ENCODE measurements around the gene CHCHD6. TPM values are rescaled to one million over a fixed set of nuclear protein-coding genes. Genes with fewer than 3 reads are reported as not detected.

The CHCHD6 gene
- total RNA-seq, 1 experiment from 2014 or later, result 36.3 TPM

DNA sequence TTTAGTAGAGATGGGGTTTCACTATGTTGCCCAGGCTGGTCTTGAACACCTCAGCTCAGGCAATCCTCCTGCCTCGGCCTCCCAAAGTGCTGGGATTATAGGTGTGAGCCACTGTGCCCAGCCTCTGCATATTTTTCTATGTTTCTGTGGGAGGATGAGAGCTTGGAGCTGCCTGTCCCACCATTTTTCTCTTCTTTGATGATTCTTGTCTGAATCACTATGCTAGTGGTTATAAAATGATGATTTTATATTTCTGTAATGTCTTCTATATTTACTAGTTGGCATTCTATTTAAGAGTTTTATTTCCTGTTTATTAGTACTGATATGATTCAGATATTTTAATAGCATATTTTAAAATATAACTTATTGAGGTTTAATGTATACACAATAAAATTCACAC, 69.7 kb downstream of the CHCHD6 start:
- BruUV-seq (replicated peaks), result no TSS peak
- Histone ChIP-seq H3K9me3 (ENCODE audit: control insufficient read depth in 1 of 2, insufficient read depth in 1 of 2, low read depth in 1 of 2, low read length in 2 of 2) (no peaks in the 10 kb centered on the region), H3K4me1 (ENCODE audit: control insufficient read depth in 1 of 2, insufficient read depth in 2 of 2, low read length in 2 of 2) (no peaks in the 10 kb centered on the region), H3K79me2 (ENCODE audit: insufficient read depth, low read length) (peaks cover 13% of the 10 kb centered on the region; the same call in 1 of the 2 replicates), H3K27ac (ENCODE audit: low read depth, low read length) (no peak overlapping the region), H4K20me1 (ENCODE audit: insufficient read depth) (no peaks in the 10 kb centered on the region), H3K36me3 (ENCODE audit: control insufficient read depth in 1 of 2, insufficient read depth in 2 of 2, low read length in 2 of 2) (no peaks in the 10 kb centered on the region), H3K9ac (ENCODE audit: low read length) (no peak overlapping the region), H3K4me3 (replicated peaks in 1 of 2; ENCODE audit: low read depth in 1 of 2, low read length in 2 of 2) (no peak overlapping the region), H3K27me3 (ENCODE audit: insufficient read depth, low read length) (no peaks in the 10 kb centered on the region), H3K9me2 (ENCODE audit: insufficient read depth) (no peaks in the 10 kb centered on the region), H3K4me2 (ENCODE audit: low read length) (no peak overlapping the region), H2AFZ (ENCODE audit: low read depth, low read length, poor library complexity, severe bottlenecking) (no peak overlapping the region)
- intact Hi-C loops (cut with micrococcal nuclease), result no loop called here
- POLR2A ChIA-PET, result no interaction called here
- CTCF ChIA-PET, result no interaction called here
- no peak for ATAC-seq
- RAD21 ChIA-PET (ENCODE audit: low non-redundant PET in 1 of 2, low total read pairs in 2 of 2, uncharacterized antibody in 2 of 2, unreplicated experiment in 2 of 2), result no interaction called here
- no peak for DNase-seq (ENCODE audit: low read depth, low spot score)
- TF ChIP-seq YY1 (IDR thresholded peaks at IDR 0.05; ENCODE audit: extremely low read depth, insufficient replicate concordance, low read depth, low read length) (no peak), CBX3 (IDR thresholded peaks at IDR 0.05; ENCODE audit: low read depth) (no peak), JUND (IDR thresholded peaks at IDR 0.05) (no peak), EZH2phosphoT487 (IDR thresholded peaks at IDR 0.05; ENCODE audit: borderline replicate concordance) (no peak), EZH2 (IDR thresholded peaks at IDR 0.05) (no peak), POLR2AphosphoS5 (IDR thresholded peaks at IDR 0.05; ENCODE audit: low read depth, low read length) (no peak), ZFX (IDR thresholded peaks at IDR 0.05) (no peak), TCF7L2 (IDR thresholded peaks at IDR 0.05; ENCODE audit: borderline replicate concordance, extremely low read depth, insufficient read depth, insufficient read length) (no peak), ELF1 (IDR thresholded peaks at IDR 0.05; ENCODE audit: borderline replicate concordance, low read depth) (no peak), EGR1 (IDR thresholded peaks at IDR 0.05; ENCODE audit: low read depth) (no peak), SIN3A (IDR thresholded peaks at IDR 0.05; ENCODE audit: low read depth) (no peak), SP1 (IDR thresholded peaks at IDR 0.05; ENCODE audit: low read depth) (no peak), SRF (IDR thresholded peaks at IDR 0.05; ENCODE audit: low read depth) (no peak), ZNF274 (IDR thresholded peaks at IDR 0.05; ENCODE audit: low read depth, low read length) (no peak), FOSL1 (IDR thresholded peaks at IDR 0.05; ENCODE audit: low read depth) (no peak), POLR2A (IDR thresholded peaks at IDR 0.05; ENCODE audit: borderline replicate concordance, extremely low read depth, insufficient read depth, insufficient read length) (no peak)
- TF ChIP-seq, protein P1, sequence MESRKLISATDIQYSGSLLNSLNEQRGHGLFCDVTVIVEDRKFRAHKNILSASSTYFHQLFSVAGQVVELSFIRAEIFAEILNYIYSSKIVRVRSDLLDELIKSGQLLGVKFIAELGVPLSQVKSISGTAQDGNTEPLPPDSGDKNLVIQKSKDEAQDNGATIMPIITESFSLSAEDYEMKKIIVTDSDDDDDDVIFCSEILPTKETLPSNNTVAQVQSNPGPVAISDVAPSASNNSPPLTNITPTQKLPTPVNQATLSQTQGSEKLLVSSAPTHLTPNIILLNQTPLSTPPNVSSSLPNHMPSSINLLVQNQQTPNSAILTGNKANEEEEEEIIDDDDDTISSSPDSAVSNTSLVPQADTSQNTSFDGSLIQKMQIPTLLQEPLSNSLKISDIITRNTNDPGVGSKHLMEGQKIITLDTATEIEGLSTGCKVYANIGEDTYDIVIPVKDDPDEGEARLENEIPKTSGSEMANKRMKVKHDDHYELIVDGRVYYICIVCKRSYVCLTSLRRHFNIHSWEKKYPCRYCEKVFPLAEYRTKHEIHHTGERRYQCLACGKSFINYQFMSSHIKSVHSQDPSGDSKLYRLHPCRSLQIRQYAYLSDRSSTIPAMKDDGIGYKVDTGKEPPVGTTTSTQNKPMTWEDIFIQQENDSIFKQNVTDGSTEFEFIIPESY (IDR thresholded peaks at IDR 0.05; ENCODE audit: extremely low read depth, insufficient replicate concordance, low read length), result no peak
- TF ChIP-seq, protein P2, sequence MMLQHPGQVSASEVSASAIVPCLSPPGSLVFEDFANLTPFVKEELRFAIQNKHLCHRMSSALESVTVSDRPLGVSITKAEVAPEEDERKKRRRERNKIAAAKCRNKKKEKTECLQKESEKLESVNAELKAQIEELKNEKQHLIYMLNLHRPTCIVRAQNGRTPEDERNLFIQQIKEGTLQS (IDR thresholded peaks at IDR 0.05), result no peak
- TF ChIP-seq, protein P3, sequence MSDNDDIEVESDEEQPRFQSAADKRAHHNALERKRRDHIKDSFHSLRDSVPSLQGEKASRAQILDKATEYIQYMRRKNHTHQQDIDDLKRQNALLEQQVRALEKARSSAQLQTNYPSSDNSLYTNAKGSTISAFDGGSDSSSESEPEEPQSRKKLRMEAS (IDR thresholded peaks at IDR 0.05), result no peak

Measured in HCT116 (cell line).